Endodermal cell (in vitro differentiated cells): ENCODE results near the gene FADS2. TPM values are rescaled to one million over a fixed set of nuclear protein-coding genes. Genes with fewer than 3 reads are reported as not detected.

Source experiments
- DNase-seq: peaks from one replicate; pipeline ENCODE4 v3.0.0-alpha.2; 2017
- H3K27ac ChIP-seq: 2 replicates; pipeline ENCODE4 v1.5.1; 2013; ENCODE audit warnings: mild to moderate bottlenecking, low read depth, low read length, moderate library complexity
- H3K27me3 ChIP-seq: 2 replicates; pipeline ENCODE4 v1.6.1; 2013; ENCODE audit warnings: mild to moderate bottlenecking, low read length, moderate library complexity; ENCODE audit not compliant: insufficient read depth, control insufficient read depth, poor library complexity, severe bottlenecking
- H3K36me3 ChIP-seq: 2 replicates; pipeline ENCODE4 v1.7.0; 2013; ENCODE audit warnings: mild to moderate bottlenecking, low read length, moderate library complexity; ENCODE audit not compliant: control insufficient read depth, insufficient read depth
- H3K4me1 ChIP-seq: one replicate; pipeline ENCODE4 v1.7.0; 2013; ENCODE audit warnings: low read length; ENCODE audit not compliant: control insufficient read depth, insufficient read depth
- H3K4me3 ChIP-seq: 2 replicates; pipeline ENCODE4 v1.5.1; 2013; ENCODE audit warnings: mild to moderate bottlenecking, low read length, moderate library complexity
- H3K9ac ChIP-seq: 2 replicates; pipeline ENCODE4 v1.6.1; 2013; ENCODE audit warnings: mild to moderate bottlenecking, low read length, moderate library complexity; ENCODE audit not compliant: poor library complexity, severe bottlenecking; ENCODE audit errors: extremely low read depth
- H3K9me3 ChIP-seq: 2 replicates; pipeline ENCODE4 v1.6.1; 2013; ENCODE audit warnings: mild to moderate bottlenecking, low read length, moderate library complexity; ENCODE audit not compliant: control insufficient read depth
- H3K27ac Mint-ChIP-seq: 2 replicates; pipeline ENCODE4 v1.8.0; 2020; ENCODE audit warnings: mixed read lengths
- H3K27me3 Mint-ChIP-seq: 2 replicates; pipeline ENCODE4 v1.8.0; 2021; ENCODE audit warnings: mild to moderate bottlenecking, mixed read lengths; ENCODE audit not compliant: insufficient read depth
- H3K36me3 Mint-ChIP-seq: 2 replicates; pipeline ENCODE4 v1.8.0; 2020; ENCODE audit warnings: low read depth, mixed read lengths
- H3K4me1 Mint-ChIP-seq: 2 replicates; pipeline ENCODE4 v1.8.0; 2020; ENCODE audit warnings: mixed read lengths
- H3K4me3 Mint-ChIP-seq: 2 replicates; pipeline ENCODE4 v1.8.0; 2020; ENCODE audit warnings: mild to moderate bottlenecking, moderate library complexity, mixed read lengths
- H3K9me3 Mint-ChIP-seq: 2 replicates; pipeline ENCODE4 v1.8.0; 2020; ENCODE audit warnings: mild to moderate bottlenecking, mixed read lengths
- WGBS, 2 experiments: methylation state at CpG; one replicate each; pipeline versions ENCODE4 v1.1.5 to v1.1.7; 2013; ENCODE audit warnings: missing lambda C conversion rate in 2 of 2, mixed read lengths in 1 of 2; ENCODE audit not compliant: insufficient coverage in 1 of 2, insufficient read length in 1 of 2; 5-methylcytosine and 5-hydroxymethylcytosine counted together
- total RNA-seq, 2 donors: library from RNA; stranded (reverse); fragmentation: NEBNext Ultra II Directional in 1 of 2; extraction: Animal tissue kit (Norgen Biotek cat#: 25700) in 1 of 2; gene quantifications; 2 replicates in 1 of 2; 3 replicates in 1 of 2; pipeline ENCODE4 v1.2.1, GENCODE V29; 2021
- TF ChIP-seq, protein P1 (sequence below): fragments of 200-600 bp; sonication (generic); conservative IDR thresholded peaks from 2 replicates; pipeline ENCODE4 v1.5.0; 2021; ENCODE audit warnings: antibody characterized with exemption, mild to moderate bottlenecking

The FADS2 gene
- total RNA-seq, 2 donors from 2014 or later, result 344 to 381 TPM

DNA sequence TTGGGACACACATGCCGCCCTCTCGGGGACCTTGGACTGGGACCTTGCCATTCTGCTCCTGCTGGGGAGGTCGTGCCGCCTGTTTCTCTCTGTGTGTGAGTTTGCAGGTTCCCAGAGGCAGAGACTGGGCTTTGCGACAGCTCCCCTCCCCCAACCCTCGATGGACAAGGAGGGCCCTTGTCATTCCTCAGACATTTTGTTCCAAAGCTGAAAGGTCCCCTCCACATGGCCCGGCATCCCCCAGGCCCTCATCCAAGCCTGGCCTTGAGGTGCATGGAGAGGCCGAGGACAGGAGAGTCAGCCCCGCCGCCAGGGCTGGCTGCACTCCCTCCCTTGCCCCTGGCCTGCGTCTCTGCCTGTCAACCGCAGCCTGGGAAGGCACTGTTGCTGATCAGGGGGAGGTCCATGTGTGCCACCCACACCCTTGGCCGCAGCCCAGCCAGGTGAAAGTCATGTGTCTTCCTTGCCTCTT, 25.6 kb downstream of the FADS2 start:
- Mint-ChIP-seq H3K9me3 (no peaks in the 10 kb centered on the region), H3K27ac (peak overlapping the region; percentile 35), H3K27me3 (no peaks in the 10 kb centered on the region), H3K4me1 (no peaks in the 10 kb centered on the region), H3K4me3 (no peak overlapping the region), H3K36me3 (peaks cover 54% of the 10 kb centered on the region)
- H3K4me3 ChIP-seq, result no peak overlapping the region
- TF ChIP-seq, protein P1, sequence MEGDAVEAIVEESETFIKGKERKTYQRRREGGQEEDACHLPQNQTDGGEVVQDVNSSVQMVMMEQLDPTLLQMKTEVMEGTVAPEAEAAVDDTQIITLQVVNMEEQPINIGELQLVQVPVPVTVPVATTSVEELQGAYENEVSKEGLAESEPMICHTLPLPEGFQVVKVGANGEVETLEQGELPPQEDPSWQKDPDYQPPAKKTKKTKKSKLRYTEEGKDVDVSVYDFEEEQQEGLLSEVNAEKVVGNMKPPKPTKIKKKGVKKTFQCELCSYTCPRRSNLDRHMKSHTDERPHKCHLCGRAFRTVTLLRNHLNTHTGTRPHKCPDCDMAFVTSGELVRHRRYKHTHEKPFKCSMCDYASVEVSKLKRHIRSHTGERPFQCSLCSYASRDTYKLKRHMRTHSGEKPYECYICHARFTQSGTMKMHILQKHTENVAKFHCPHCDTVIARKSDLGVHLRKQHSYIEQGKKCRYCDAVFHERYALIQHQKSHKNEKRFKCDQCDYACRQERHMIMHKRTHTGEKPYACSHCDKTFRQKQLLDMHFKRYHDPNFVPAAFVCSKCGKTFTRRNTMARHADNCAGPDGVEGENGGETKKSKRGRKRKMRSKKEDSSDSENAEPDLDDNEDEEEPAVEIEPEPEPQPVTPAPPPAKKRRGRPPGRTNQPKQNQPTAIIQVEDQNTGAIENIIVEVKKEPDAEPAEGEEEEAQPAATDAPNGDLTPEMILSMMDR, result no peak
- no peaks in the 10 kb centered on the region for H3K4me1 ChIP-seq
- no peaks in the 10 kb centered on the region for H3K27me3 ChIP-seq
- H3K9me3 ChIP-seq, result no peaks in the 10 kb centered on the region
- no peak overlapping the region for H3K9ac ChIP-seq
- no peak for DNase-seq
- WGBS, 2 experiments, result 88 to 100% methylated on average over 4 to 13 of the region's 13 CpGs
- H3K27ac ChIP-seq, result no peak overlapping the region
- peaks cover 80% of the 10 kb centered on the region for H3K36me3 ChIP-seq

- H3K36me3 Mint-ChIP-seq, result peaks cover 55% of the 10 kb centered on the region
- no peak overlapping the region for H3K27ac Mint-ChIP-seq
- Histone ChIP-seq H3K27me3 (no peaks in the 10 kb centered on the region), H3K36me3 (peaks cover 76% of the 10 kb centered on the region), H3K9me3 (no peaks in the 10 kb centered on the region), H3K9ac (no peak overlapping the region), H3K4me1 (no peaks in the 10 kb centered on the region), H3K27ac (no peak overlapping the region), H3K4me3 (no peak overlapping the region)
- no peak for DNase-seq
- H3K9me3 Mint-ChIP-seq, result no peaks in the 10 kb centered on the region
- WGBS, 2 experiments, result 94 to 97% methylated on average over 17 of the region's 17 CpGs
- no peaks in the 10 kb centered on the region for H3K4me1 Mint-ChIP-seq
- H3K4me3 Mint-ChIP-seq, result no peak overlapping the region
- TF ChIP-seq, protein P1, result no peak
- no peaks in the 10 kb centered on the region for H3K27me3 Mint-ChIP-seq
These were observed 26.3 kb downstream of the FADS2 start for GRCh38 chr11:61854206-61854895.

DNA sequence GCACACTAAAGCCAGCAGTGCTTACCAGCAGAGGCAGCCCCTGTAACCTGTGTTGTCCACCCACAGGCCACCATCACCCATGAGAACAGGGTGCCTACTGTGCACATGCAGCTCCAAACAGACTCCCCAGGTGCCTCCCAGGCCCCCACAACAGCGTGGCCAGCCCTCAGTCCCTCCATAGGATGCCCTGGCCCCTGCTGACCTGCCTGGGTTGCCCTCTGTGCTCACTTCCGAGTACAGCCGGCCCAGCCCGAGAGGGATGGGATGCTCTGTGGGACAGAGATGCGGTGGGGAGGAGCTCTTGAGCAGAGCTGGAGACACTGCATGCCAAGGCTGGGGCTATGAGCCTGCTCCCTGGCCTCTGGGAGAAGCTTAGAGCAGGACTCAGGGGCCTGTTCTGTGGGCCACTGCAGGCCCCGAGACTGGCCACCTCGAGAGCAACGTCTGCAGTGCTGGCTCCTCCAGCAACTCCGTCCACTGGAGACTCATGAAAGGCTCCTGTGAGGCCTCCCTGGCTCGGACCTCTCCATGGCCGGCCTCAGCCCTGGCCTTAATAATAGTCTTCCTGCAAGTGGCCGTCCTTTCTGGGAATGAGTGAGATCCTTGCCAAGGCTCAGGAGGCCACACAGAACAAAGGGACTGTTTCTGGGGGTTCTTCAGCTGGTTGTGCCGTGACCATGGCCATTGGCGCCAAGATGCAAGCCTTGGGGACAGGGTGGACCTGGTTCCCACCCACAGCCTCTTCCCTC, 27.0 kb downstream of the FADS2 start:
- Mint-ChIP-seq H3K36me3 (peaks cover 55% of the 10 kb centered on the region), H3K27ac (no peak overlapping the region), H3K4me1 (no peaks in the 10 kb centered on the region), H3K27me3 (no peaks in the 10 kb centered on the region), H3K9me3 (no peaks in the 10 kb centered on the region), H3K4me3 (no peak overlapping the region)
- Histone ChIP-seq H3K27me3 (no peaks in the 10 kb centered on the region), H3K4me3 (no peak overlapping the region), H3K4me1 (no peaks in the 10 kb centered on the region), H3K9ac (no peak overlapping the region), H3K36me3 (peaks cover 76% of the 10 kb centered on the region), H3K9me3 (no peaks in the 10 kb centered on the region), H3K27ac (peak overlapping the region; percentile 17)
- no peak for DNase-seq
- TF ChIP-seq, protein P1, result no peak
- WGBS, 2 experiments, result 93% methylated on average over 6 to 14 of the region's 14 CpGs
